Fibroblast of skin of right biceps (primary cell): ENCODE measurements around the gene GCC1.
A peak's percentile ranks its signal among the peaks of the same experiment; 100 is the strongest.
"Not testable (repeated sequence)": the region's sequence is repeated elsewhere in the genome, so short reads cannot be mapped to it uniquely, and the experiment has no call there.

Source experiments
- DNase-seq: peaks from one replicate; pipeline ENCODE4 v3.0.0-alpha.2; 2013

Gene GCC1

GRCh38 chr7:127588697-127589482 is 3.5 kb upstream of the GCC1 start:
- peak; percentile 64 for DNase-seq

GRCh38 chr7:127588019-127588696 is 2.8 kb upstream of the GCC1 start, which contains the start of gene ARF5:
Gene ARF5, plus strand, starts transcription at chr7:127588411. Its CDS starts 88 bp downstream, at chr7:127588499.
- peak; percentile 86 for DNase-seq

- no peak for DNase-seq
These were observed 2.2 kb upstream of the GCC1 start for GRCh38 chr7:127587663-127588018.

GRCh38 chr7:127586346-127586745 is 950 bp upstream of the GCC1 start:
- no peak for DNase-seq

GRCh38 chr7:127584648-127585043 is 750 bp downstream of the GCC1 start:
- DNase-seq: no peak

GRCh38 chr7:127582361-127582760 is 3.0 kb downstream of the GCC1 start:
- no peak for DNase-seq

GRCh38 chr7:127581716-127582115 is 3.7 kb downstream of the GCC1 start:
- no peak for DNase-seq

- no peak for DNase-seq
These were observed 4.8 kb downstream of the GCC1 start for GRCh38 chr7:127580612-127581011.

- peak; percentile 44 for DNase-seq
These were observed 6.6 kb downstream of the GCC1 start for GRCh38 chr7:127578711-127579275.

GRCh38 chr7:127578036-127578684 is 7.2 kb downstream of the GCC1 start:
- peak; percentile 50 for DNase-seq

- peak; percentile 12 for DNase-seq
These were observed 13.5 kb downstream of the GCC1 start for GRCh38 chr7:127571741-127572505.

- DNase-seq: not testable (repeated sequence)
These were observed 17.4 kb downstream of the GCC1 start for GRCh38 chr7:127568034-127568433.

- no peak for DNase-seq
These were observed 19.2 kb downstream of the GCC1 start for GRCh38 chr7:127566242-127566641.

- no peak for DNase-seq
These were observed 27.6 kb downstream of the GCC1 start for GRCh38 chr7:127557803-127558202.

GRCh38 chr7:127556404-127556803 is 29.0 kb downstream of the GCC1 start:
- DNase-seq: no peak

GRCh38 chr7:127551941-127552340 is 33.5 kb downstream of the GCC1 start:
- no peak for DNase-seq

- DNase-seq: no peak
These were observed 35.1 kb downstream of the GCC1 start for GRCh38 chr7:127550247-127550646.

GRCh38 chr7:127546313-127546712 is 39.1 kb downstream of the GCC1 start:
- DNase-seq: no peak

- no peak for DNase-seq
These were observed 43.8 kb downstream of the GCC1 start for GRCh38 chr7:127541548-127541947.

- not testable (repeated sequence) for DNase-seq
These were observed 44.9 kb downstream of the GCC1 start for GRCh38 chr7:127540461-127540860.

GRCh38 chr7:127539116-127539515 is 46.3 kb downstream of the GCC1 start:
- DNase-seq: no peak

- no peak for DNase-seq
These were observed 48.7 kb downstream of the GCC1 start for GRCh38 chr7:127536741-127537140.

GRCh38 chr7:127536394-127536691 is 49.1 kb downstream of the GCC1 start:
- DNase-seq: no peak
